Activated CD8-positive, alpha-beta memory T cell treated with anti-CD3 and anti-CD28 coated beads for 4 hours (primary cell): ENCODE data around the gene CSF3R.

ENCODE experiments used
- DNase-seq, 2 donors: peaks; one replicate each; pipeline ENCODE4 v3.0.0-alpha.2; 2020; ENCODE audit warnings: low read depth in 2 of 2

CSF3R gene

GRCh38 chr1:36482724-36483388 is at the start of gene CSF3R:
CSF3R (minus strand) TSS chr1:36482913; CDS start chr1:36479496, 3,417 bp downstream.
- no peak for DNase-seq

GRCh38 chr1:36531833-36532232 is 49.1 kb upstream of the CSF3R start:
- DNase-seq = no peak

- no peak for DNase-seq
Observed at GRCh38 chr1:36530791-36531190, 48.1 kb upstream of the CSF3R start.

DNA sequence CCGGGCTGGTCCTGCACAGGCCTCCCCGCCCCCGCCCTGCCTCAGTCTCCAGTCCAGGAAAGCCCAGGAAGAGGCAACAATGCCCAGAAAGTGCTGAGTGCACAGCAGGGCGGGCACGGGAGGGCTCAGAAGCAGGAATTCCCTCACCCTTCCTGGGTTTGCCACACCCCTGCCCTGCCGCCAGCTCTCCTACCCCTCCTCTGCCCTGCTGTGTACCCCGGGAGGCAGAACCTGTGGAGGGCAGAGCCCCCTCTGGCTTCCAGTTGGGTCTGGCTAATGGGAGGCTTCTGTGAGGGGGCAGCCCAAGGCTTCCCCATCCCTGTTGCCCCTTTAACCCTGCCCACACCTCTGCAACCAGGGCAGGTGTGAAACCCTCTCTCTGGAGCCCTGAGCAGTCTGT is 47.5 kb upstream of the CSF3R start:
- DNase-seq = no peak

DNA sequence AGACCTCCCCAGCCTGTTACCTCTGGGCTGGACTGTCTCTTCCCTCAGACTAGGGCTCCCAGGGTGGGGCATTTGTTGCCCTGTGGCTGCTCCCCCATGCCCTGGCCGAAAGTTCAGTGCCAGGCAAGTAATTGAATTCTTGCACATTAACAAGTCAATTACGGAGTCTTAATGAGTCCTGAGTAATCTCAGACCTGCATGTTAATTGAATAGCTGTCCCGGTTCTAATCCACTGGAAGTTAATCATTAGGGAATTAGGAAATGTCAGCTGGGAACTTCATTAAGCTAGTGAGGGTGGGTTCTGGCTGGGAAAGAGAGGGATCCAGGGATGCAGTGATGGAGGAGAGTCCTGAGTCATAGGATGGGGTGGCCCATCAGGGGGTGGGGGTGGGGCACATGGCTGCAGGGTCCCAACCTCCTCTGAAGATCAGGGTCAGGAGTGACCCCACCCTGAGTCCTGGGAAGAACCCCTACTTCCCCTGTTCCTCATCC is 47.1 kb upstream of the CSF3R start:
- no peak for DNase-seq

DNA sequence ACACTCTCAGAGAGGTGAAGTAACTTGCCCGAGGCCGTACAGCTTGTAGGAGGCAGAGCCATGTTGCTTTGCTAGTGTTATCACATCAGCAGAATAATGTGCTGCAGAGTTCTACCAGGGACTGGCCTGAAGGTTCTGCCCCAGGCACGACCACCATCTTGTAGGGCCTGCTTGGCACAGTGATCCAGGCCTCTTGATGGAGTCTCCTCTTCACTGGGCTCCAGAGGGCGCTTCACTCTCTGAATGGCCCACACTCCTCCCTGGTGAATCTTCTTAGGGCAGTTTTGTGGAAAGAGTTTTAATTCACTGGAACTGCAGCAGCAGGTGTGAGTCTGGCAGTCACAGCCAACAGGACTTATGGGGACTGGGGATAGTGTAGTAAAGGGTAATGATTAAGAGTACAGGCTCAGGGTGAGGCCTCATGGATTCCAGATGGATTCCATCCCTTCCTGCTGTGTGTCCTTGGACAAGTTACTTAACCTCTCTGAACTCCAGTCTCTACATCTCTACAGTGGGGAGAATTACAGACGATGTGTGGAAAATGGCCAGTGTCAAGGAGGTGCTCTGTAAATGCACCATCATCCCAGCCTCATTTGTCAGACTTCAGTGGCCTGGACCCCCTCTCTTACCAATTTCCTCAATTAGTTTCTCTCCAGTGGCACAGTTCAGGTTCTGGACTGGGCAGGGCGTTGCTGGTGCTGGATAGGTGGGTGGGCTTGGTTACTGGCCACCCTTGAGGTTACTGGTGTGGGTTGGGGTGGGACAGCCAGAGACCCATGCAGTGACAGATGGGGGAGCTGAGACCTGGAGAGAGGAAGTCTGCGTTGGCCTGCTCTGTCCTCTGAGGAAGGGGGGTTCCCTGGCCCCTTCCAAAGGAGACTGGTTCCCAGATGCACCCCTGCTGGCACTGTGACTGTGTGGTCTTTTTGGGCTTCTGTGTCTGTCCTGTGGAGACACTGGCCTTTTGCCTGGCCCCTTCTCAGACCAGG is 45.9 kb upstream of the CSF3R start:
- DNase-seq = no peak

GRCh38 chr1:36525166-36525565 is 42.5 kb upstream of the CSF3R start:
- DNase-seq = no peak

GRCh38 chr1:36524359-36525062 is 41.8 kb upstream of the CSF3R start:
- DNase-seq = no peak

GRCh38 chr1:36523850-36524249 is 41.1 kb upstream of the CSF3R start:
- DNase-seq = no peak

- no peak for DNase-seq
Observed at GRCh38 chr1:36523230-36523495, 40.5 kb upstream of the CSF3R start.

DNA sequence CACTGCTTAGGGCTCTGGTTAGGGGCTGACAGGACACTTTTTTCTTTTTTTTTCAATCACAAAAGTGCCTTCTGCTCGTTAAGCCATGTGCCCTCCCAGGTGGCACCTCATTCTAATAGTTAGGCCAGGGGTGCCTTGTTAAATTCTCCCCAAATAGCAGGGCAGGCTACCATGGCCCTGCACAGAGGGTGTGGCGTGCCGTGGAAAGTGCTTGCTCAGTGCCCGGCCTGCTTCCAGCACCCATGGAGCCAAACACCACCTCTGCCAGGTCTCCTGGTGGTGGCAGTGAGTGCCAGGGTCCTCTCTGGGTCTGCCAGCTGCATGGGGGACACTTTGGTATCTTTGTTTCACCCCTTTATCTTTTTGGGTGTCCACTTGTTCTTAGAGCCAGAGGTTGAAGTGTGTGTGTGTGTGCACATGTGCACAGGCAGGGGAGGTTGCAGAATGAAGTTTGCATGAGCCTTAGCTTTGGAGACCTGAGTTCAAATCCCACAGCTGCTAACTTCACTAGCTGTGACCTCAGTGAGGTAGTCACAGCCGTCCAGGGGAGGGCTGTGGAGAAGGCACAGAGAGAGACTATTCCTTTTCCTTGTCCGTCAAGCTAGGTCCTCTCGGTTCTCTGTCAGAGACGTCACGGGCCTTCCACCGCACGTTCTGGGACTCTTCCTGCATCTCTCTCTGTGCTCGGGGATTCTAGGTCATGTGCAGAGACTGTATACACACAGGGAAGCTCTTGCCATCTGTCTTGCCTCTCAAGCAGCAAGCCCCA is 39.9 kb upstream of the CSF3R start:
- no peak for DNase-seq

DNA sequence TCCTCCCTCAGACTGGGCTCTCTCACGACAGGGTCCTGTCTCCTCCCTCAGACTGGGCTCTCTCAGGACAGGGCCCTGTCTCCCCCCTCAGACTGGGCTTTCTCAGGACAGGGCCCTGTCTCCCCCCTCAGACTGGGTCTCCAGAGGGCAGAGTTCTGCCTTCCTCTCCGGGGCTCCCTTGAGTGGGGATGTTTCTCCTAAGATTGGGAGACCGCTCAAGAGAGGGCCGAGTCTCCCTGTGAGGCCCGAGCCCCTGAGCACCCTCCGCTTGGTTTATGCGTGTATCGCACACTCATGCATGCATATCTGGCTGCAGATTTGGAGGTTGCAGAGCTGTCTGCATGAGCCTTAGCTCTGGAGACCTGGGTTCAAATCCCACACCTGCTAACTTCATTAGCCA is 39.3 kb upstream of the CSF3R start:
- DNase-seq = no peak

DNA sequence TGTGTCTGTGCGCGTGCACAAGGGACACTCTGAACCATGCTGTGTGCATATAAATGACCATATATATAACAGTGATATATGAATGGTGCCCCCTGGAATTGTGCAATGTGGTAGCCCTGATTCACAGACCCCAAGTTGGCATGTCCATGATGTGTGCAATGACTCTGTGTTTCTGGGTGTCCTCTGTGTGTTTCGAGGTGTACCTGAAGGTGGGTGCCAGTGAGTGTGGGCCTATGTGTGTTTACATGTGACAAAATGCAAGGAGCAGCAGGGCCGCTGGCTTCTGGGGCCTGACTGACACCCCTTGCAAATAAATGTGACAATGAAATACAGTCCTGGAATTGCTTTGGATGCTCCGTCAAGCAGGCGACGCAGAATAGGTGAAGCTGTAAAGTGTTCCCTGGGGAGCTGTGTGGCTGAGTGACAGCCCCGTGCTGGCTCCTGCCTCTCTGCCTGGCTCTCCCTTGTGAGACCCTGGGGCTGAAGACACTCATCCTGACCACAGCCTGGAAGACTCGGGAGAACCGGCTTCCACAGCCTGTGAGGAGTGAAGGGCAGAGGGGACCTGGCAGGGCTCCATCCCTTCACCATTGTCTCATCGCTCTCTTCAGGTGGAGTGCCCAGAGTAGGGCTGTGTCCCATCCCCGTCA is 38.2 kb upstream of the CSF3R start:
- DNase-seq = no peak

DNA sequence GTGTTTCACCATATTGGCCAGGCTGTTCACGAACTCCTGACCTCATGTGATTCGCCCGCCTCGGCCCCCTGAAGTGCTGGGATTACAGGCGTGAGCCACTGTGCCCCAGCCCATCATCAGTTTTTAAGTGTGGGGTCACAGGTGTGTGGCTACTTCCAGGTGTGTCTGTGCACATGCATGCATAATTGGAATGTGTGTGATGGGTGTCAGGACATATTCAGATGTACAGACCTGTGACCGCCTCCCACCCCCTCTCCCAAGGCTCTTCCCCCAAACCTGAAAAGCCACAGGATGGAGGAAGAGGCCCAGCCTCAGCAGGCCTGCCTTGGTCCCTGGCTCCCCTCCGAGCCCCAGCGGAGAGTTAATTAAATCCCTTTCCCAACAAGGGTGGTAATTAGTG is 37.3 kb upstream of the CSF3R start:
- DNase-seq = no peak

DNA sequence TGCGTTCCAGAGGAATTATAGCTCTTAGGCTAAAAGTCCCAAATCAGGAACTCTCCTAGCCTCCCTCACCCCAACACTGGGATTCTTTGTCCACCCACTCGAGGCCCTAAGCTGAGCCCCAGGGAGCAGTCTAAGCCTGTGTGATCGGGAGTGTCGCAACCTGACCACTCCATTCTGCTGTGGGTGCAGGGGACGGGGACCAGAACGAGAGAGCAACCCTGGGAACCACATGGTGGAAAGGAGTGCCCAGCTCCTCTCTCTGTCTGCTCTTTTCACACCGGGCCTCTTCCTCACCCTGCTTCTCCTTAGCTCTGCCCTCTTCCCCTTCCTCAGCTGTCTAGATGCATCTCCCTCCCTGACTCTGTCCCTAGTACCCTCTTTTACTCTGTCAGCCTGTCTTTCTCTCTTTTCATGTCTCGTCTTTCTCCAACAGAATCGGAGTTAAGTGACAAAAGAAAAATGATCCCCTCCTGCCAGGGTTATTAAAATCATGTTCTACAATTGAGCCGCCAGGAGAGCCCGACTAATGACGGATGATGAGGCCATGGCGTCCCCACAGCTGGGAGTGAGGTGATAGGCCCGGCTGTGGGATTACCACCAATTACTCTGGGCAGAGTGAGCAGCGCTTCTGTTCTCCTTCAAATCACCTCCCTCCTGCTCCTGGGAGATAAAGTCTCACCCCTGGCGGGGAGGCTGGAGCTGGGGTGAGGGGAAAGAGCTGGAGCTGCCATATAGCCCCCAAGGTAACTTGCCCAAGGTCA is 34.5 kb upstream of the CSF3R start:
- no peak for DNase-seq

GRCh38 chr1:36516372-36517010 is 33.8 kb upstream of the CSF3R start:
- DNase-seq = no peak

DNA sequence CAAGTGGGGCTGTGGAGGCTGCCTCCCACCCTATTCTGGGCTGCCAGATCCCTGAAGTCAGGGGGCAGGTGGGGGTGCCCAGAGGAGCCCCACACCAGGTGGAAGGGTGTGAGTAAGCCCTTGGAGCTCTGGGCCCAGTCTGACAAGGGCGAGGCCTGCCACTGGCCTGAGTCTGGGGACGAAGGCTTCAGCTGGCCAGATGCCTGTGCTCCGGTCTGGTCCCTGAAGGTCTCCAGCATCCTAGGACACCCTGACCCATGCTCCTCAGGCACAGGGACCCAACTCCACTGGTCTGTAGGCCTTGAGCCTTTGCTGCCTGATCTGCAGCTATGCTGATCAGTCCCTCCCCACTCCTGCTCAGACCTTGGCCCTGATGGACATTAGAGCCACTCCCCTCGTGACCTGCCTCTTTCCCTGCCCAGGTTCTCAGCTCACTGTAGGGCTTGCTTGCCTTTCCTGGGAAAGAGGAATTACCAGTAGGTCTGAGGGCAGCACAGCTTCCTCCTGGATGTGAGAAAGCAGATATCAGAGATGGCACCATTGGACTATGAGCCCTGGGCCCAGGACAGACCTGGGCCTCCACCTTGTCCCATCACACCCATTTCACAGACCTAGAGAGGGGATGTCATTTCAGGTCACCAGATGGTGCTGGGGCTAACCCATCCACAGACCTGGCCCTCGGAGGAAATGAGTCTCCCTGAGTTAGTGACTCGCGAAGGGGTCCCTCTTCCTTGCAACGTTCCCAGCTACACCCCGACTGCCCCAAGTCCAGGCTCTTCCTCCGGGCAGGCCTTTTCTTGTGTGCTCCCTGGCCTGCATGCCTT is 32.8 kb upstream of the CSF3R start:
- DNase-seq = no peak

DNA sequence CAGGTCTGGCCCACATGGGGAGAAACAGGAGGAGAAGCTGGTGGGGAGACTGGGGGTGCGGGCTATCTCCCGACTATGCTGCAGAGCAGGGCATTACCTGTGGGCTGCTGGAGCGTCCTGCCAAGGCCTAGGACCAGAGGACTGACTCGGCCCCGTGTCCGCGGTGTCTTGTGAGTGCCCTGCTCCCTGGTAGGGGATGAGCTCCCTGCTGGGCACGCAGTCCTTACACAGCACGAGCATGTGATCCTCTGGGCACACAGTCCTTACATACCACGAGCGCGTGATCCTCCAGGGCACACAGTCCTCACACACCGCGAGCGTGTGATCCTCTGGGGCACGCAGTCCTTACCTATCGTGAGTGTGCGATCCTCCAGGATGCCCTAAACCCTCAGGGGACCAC is 31.8 kb upstream of the CSF3R start:
- no peak for DNase-seq
